HepG2 (cell line): ENCODE data around the gene SHANK2. TPM values are rescaled to one million over a fixed set of nuclear protein-coding genes. Genes with fewer than 3 reads are reported as not detected.
A peak's percentile ranks its signal among the peaks of the same experiment; 100 is the strongest.

Experiments used
- KDM6A ChIP-seq: IDR thresholded peaks from 2 replicates; pipeline ENCODE4 v1.6.1; 2016; ENCODE audit warnings: low read depth
- RELA ChIP-seq: sonication (generic); formaldehyde crosslinking; IDR thresholded peaks from 2 replicates; pipeline ENCODE4 v1.4.0; 2020; ENCODE audit warnings: missing genetic modification reagents
- REXO4 ChIP-seq: sonication (generic); formaldehyde crosslinking; IDR thresholded peaks from 2 replicates; pipeline ENCODE4 v1.8.0; 2022; ENCODE audit warnings: missing genetic modification reagents, mild to moderate bottlenecking, borderline replicate concordance
- RFXAP ChIP-seq: sonication (generic); formaldehyde crosslinking; IDR thresholded peaks from 2 replicates; pipeline ENCODE4 v1.4.0; 2020; ENCODE audit warnings: missing genetic modification reagents, borderline replicate concordance
- SNAPC4 ChIP-seq: sonication (generic); formaldehyde crosslinking; IDR thresholded peaks from 2 replicates; pipeline ENCODE4 v1.4.0; 2020; ENCODE audit warnings: mild to moderate bottlenecking, missing genetic modification reagents
- ZNF17 ChIP-seq: sonication (generic); formaldehyde crosslinking; IDR thresholded peaks from 2 replicates; pipeline ENCODE4 v1.5.0; 2020; ENCODE audit warnings: mild to moderate bottlenecking, missing genetic modification reagents
- ZNF383 ChIP-seq: sonication (generic); formaldehyde crosslinking; IDR thresholded peaks from 2 replicates; pipeline ENCODE4 v1.4.0; 2020; ENCODE audit warnings: missing genetic modification reagents, mild to moderate bottlenecking, borderline replicate concordance
- ZNF460 ChIP-seq: sonication (generic); formaldehyde crosslinking; IDR thresholded peaks from 2 replicates; pipeline ENCODE4 v1.5.1; 2020; ENCODE audit warnings: missing genetic modification reagents, mild to moderate bottlenecking, borderline replicate concordance
- ZNF546 ChIP-seq: sonication (generic); formaldehyde crosslinking; conservative IDR thresholded peaks from 2 replicates; pipeline ENCODE4 v1.8.1; 2023; ENCODE audit warnings: mild to moderate bottlenecking, missing genetic modification reagents
- ZNF83 ChIP-seq: sonication (generic); formaldehyde crosslinking; IDR thresholded peaks from 2 replicates; pipeline ENCODE4 v1.4.0; 2020; ENCODE audit warnings: missing genetic modification reagents, mild to moderate bottlenecking, borderline replicate concordance
- polyA plus RNA-seq, 8 experiments: library from polyadenylated mRNA; depleted of rRNA in 3 of 8; stranded (reverse) in 7 of 8; unstranded in 1 of 8; fragments of >200 nt; fragmentation: Illumina TruSeq in 4 of 8; extraction: Trizol in 4 of 8; gene quantifications; 2 replicates each; pipeline versions ENCODE4 v1.2.1 to v1.2.3, GENCODE V29; 2011 to 2016; ENCODE audit warnings: low read depth in 4 of 8, missing spikeins in 1 of 8, mixed read lengths in 1 of 8; ENCODE audit not compliant: insufficient read depth in 1 of 8
- total RNA-seq, 5 experiments: library from RNA; depleted of rRNA; stranded (reverse); fragments of >200 nt; fragmentation: Illumina TruSeq; extraction: Trizol; gene quantifications; 2 replicates each; pipeline ENCODE4 v1.2.3, GENCODE V29; 2016; ENCODE audit warnings: low read depth in 1 of 5
- TF ChIP-seq, protein P1 (sequence below): sonication (generic); formaldehyde crosslinking; IDR thresholded peaks from 2 replicates; pipeline ENCODE4 v1.5.1; 2020; ENCODE audit warnings: mild to moderate bottlenecking, missing genetic modification reagents, moderate library complexity
- TF ChIP-seq, protein P2 (sequence below): sonication (generic); formaldehyde crosslinking; IDR thresholded peaks from 2 replicates; pipeline ENCODE4 v1.4.0; 2020; ENCODE audit warnings: missing genetic modification reagents, borderline replicate concordance
- TF ChIP-seq, protein P3 (sequence below): sonication (generic); formaldehyde crosslinking; IDR thresholded peaks from 2 replicates; pipeline ENCODE4 v1.5.0; 2020; ENCODE audit warnings: mild to moderate bottlenecking, missing genetic modification reagents

Gene SHANK2
- total and polyA plus RNA-seq, 2 of the 13 experiments (the other 11 are each of a cell fraction or from before 2014, with no cell fraction given): 10.2 to 13.0 TPM

DNA sequence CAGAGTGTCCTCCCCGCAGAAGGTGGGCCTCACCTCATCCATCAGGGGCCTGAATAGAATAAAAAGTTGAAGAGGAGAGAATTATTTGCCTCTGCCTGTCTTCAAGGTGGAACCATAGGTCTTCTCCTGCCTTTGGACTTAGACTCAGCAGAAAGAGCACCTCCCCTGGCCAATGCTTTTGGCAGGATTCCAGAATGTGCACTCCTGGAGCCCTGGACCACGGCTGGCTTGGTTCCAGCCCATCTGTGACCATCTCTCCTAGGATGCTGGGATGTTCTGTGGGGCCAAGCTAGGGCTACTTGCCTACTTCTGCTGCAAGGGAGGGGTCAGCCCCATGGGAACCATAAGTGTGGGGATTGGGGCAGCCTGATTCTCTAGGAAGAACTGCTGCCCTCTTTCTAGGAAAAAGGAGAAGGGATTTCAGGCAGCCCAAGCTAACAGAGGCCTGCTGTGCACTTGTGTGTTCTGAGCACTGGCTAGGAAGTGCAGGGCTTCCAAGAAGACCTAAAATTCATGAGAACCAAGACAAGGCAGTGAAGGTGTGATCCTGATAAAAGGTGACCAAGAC is 32.2 kb upstream of the SHANK2 start (continued):
- TF ChIP-seq, protein P1, sequence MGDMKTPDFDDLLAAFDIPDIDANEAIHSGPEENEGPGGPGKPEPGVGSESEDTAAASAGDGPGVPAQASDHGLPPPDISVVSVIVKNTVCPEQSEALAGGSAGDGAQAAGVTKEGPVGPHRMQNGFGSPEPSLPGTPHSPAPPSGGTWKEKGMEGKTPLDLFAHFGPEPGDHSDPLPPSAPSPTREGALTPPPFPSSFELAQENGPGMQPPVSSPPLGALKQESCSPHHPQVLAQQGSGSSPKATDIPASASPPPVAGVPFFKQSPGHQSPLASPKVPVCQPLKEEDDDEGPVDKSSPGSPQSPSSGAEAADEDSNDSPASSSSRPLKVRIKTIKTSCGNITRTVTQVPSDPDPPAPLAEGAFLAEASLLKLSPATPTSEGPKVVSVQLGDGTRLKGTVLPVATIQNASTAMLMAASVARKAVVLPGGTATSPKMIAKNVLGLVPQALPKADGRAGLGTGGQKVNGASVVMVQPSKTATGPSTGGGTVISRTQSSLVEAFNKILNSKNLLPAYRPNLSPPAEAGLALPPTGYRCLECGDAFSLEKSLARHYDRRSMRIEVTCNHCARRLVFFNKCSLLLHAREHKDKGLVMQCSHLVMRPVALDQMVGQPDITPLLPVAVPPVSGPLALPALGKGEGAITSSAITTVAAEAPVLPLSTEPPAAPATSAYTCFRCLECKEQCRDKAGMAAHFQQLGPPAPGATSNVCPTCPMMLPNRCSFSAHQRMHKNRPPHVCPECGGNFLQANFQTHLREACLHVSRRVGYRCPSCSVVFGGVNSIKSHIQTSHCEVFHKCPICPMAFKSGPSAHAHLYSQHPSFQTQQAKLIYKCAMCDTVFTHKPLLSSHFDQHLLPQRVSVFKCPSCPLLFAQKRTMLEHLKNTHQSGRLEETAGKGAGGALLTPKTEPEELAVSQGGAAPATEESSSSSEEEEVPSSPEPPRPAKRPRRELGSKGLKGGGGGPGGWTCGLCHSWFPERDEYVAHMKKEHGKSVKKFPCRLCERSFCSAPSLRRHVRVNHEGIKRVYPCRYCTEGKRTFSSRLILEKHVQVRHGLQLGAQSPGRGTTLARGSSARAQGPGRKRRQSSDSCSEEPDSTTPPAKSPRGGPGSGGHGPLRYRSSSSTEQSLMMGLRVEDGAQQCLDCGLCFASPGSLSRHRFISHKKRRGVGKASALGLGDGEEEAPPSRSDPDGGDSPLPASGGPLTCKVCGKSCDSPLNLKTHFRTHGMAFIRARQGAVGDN (CRISPR knock-in tag): 0 out of 2 replicates have a peak, but pooled peaks have one; percentile 5
- TF ChIP-seq REXO4 (no peak), ZNF83 (CRISPR knock-in tag) (no peak), SNAPC4 (CRISPR knock-in tag) (no peak), RELA (CRISPR knock-in tag) (no peak), RFXAP (CRISPR knock-in tag) (no peak), ZNF546 (CRISPR knock-in tag) (no peak), ZNF460 (no peak), KDM6A (CRISPR knock-in tag) (no peak), ZNF17 (no peak), ZNF383 (CRISPR knock-in tag) (no peak)
- TF ChIP-seq, protein P2, sequence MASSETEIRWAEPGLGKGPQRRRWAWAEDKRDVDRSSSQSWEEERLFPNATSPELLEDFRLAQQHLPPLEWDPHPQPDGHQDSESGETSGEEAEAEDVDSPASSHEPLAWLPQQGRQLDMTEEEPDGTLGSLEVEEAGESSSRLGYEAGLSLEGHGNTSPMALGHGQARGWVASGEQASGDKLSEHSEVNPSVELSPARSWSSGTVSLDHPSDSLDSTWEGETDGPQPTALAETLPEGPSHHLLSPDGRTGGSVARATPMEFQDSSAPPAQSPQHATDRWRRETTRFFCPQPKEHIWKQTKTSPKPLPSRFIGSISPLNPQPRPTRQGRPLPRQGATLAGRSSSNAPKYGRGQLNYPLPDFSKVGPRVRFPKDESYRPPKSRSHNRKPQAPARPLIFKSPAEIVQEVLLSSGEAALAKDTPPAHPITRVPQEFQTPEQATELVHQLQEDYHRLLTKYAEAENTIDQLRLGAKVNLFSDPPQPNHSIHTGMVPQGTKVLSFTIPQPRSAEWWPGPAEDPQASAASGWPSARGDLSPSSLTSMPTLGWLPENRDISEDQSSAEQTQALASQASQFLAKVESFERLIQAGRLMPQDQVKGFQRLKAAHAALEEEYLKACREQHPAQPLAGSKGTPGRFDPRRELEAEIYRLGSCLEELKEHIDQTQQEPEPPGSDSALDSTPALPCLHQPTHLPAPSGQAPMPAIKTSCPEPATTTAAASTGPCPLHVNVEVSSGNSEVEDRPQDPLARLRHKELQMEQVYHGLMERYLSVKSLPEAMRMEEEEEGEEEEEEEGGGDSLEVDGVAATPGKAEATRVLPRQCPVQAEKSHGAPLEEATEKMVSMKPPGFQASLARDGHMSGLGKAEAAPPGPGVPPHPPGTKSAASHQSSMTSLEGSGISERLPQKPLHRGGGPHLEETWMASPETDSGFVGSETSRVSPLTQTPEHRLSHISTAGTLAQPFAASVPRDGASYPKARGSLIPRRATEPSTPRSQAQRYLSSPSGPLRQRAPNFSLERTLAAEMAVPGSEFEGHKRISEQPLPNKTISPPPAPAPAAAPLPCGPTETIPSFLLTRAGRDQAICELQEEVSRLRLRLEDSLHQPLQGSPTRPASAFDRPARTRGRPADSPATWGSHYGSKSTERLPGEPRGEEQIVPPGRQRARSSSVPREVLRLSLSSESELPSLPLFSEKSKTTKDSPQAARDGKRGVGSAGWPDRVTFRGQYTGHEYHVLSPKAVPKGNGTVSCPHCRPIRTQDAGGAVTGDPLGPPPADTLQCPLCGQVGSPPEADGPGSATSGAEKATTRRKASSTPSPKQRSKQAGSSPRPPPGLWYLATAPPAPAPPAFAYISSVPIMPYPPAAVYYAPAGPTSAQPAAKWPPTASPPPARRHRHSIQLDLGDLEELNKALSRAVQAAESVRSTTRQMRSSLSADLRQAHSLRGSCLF: no peak
- TF ChIP-seq, protein P3, sequence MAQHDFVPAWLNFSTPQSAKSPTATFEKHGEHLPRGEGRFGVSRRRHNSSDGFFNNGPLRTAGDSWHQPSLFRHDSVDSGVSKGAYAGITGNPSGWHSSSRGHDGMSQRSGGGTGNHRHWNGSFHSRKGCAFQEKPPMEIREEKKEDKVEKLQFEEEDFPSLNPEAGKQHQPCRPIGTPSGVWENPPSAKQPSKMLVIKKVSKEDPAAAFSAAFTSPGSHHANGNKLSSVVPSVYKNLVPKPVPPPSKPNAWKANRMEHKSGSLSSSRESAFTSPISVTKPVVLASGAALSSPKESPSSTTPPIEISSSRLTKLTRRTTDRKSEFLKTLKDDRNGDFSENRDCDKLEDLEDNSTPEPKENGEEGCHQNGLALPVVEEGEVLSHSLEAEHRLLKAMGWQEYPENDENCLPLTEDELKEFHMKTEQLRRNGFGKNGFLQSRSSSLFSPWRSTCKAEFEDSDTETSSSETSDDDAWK (CRISPR knock-in tag): no peak
